ENCODE data around the gene CDCP1.

The CDCP1 gene

DNA sequence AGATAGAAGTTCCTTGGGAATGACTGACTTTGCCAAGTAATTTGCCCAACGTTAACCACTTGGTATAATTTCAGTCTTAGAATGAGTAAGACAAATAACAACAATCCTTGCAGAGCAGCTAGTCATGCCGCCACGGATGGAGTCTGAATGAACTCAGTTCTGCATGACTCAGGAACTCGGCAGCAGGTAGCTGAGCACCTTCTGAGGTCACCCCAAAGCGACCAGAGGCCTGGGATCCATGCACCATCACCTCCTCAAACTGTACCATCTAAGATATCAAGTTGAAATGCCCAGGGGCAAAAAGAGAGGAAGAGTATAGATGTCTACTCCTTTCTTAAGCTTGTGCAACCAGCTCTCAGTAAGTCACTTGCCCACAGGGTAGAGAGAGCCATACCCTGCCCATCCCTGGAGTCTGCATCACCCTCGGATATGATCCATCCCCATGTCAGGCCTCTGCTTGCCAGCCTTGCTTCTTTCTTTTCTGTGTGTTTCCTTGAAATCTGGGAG, 8.5 kb upstream of the CDCP1 start:
- TF ChIP-seq EZH2 (IDR thresholded peaks at IDR 0.05; ENCODE audit: borderline replicate concordance, low read length) = no peak
- TF ChIP-seq, protein P1, sequence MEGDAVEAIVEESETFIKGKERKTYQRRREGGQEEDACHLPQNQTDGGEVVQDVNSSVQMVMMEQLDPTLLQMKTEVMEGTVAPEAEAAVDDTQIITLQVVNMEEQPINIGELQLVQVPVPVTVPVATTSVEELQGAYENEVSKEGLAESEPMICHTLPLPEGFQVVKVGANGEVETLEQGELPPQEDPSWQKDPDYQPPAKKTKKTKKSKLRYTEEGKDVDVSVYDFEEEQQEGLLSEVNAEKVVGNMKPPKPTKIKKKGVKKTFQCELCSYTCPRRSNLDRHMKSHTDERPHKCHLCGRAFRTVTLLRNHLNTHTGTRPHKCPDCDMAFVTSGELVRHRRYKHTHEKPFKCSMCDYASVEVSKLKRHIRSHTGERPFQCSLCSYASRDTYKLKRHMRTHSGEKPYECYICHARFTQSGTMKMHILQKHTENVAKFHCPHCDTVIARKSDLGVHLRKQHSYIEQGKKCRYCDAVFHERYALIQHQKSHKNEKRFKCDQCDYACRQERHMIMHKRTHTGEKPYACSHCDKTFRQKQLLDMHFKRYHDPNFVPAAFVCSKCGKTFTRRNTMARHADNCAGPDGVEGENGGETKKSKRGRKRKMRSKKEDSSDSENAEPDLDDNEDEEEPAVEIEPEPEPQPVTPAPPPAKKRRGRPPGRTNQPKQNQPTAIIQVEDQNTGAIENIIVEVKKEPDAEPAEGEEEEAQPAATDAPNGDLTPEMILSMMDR (IDR thresholded peaks at IDR 0.05; ENCODE audit: low read length) = no peak
- Histone ChIP-seq H2AFZ (ENCODE audit: low read length) (no peak overlapping the region), H3F3A (ENCODE audit: insufficient read depth, low read length) (no peaks in the 10 kb centered on the region), H3K36me3 (ENCODE audit: insufficient read depth, low read length) (no peaks in the 10 kb centered on the region), H3K79me2 (ENCODE audit: insufficient read depth, low read length) (no peaks in the 10 kb centered on the region), H3K9me3 (ENCODE audit: low read length) (peaks cover 7% of the 10 kb centered on the region; the same call in 1 of the 2 replicates), H3K27me3 (ENCODE audit: insufficient read depth, low read length) (0 out of 2 replicates have a peak, but pooled peaks cover 3% of the 10 kb centered on the region), H3K9me2 (ENCODE audit: low read depth, low read length) (no peaks in the 10 kb centered on the region), H3K9ac (ENCODE audit: low read length) (no peak overlapping the region), H3K4me1 (ENCODE audit: insufficient read depth, low read length, severe bottlenecking) (no peaks in the 10 kb centered on the region), H4K20me1 (ENCODE audit: insufficient read depth, low read length) (no peaks in the 10 kb centered on the region), H3K4me3 (ENCODE audit: low read depth, low read length, poor library complexity, severe bottlenecking) (no peak overlapping the region), H3K27ac (ENCODE audit: low read depth, low read length, poor library complexity, severe bottlenecking) (no peak overlapping the region), H3K4me2 (ENCODE audit: low read length) (no peak overlapping the region)

DNA sequence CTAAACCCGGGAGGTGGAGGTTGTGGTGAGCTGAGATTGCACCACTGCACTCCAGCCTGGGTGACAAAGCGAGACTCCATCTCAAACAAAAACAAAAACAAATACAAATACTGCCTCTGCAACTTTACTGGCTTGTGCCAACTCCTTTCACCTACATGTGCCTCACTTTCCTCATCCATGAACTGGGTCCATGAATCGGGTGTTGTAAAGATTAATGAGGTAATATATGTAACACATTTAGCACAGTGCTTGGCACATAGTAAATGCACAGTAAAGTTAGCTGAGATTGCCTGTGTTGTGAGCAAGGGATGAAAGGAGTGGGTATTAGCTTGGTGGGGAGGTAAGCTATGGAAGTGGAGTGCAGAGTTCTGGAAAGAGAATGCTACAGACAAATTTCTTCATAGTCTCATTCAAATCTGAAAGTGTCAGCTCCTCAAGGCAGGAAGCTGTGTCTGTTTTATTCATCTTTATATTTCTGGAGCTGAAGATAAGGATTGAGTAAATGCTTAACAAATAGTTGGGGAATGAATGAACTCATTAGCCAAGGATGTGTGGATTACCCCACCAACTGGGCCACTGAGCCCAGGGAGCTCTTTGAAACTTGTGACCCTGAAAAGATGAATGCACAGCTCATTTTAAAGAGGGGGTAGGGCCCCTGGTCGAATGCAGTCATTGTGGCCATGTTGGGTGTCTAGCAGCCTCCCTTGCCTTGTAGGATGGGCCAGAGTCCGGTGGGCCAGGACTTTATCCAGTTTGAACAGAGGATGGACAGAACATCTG, 7.7 kb upstream of the CDCP1 start:
- Histone ChIP-seq H3K36me3 (ENCODE audit: insufficient read depth, low read length) (no peaks in the 10 kb centered on the region), H3K4me3 (ENCODE audit: low read depth, low read length, poor library complexity, severe bottlenecking) (no peak overlapping the region), H3K4me2 (ENCODE audit: low read length) (no peak overlapping the region), H3K79me2 (ENCODE audit: insufficient read depth, low read length) (no peaks in the 10 kb centered on the region), H3K27ac (ENCODE audit: low read depth, low read length, poor library complexity, severe bottlenecking) (no peak overlapping the region), H3F3A (ENCODE audit: insufficient read depth, low read length) (no peaks in the 10 kb centered on the region), H3K27me3 (ENCODE audit: insufficient read depth, low read length) (0 out of 2 replicates have a peak, but pooled peaks cover 3% of the 10 kb centered on the region), H2AFZ (ENCODE audit: low read length) (no peak overlapping the region), H3K4me1 (ENCODE audit: insufficient read depth, low read length, severe bottlenecking) (no peaks in the 10 kb centered on the region), H3K9me3 (ENCODE audit: low read length) (peaks cover 7% of the 10 kb centered on the region; the same call in 1 of the 2 replicates), H4K20me1 (ENCODE audit: insufficient read depth, low read length) (no peaks in the 10 kb centered on the region), H3K9ac (ENCODE audit: low read length) (no peak overlapping the region), H3K9me2 (ENCODE audit: low read depth, low read length) (no peaks in the 10 kb centered on the region)
- no peak for TF ChIP-seq EZH2 (IDR thresholded peaks at IDR 0.05; ENCODE audit: borderline replicate concordance, low read length)
- TF ChIP-seq, protein P1 (IDR thresholded peaks at IDR 0.05; ENCODE audit: low read length) = no peak

DNA sequence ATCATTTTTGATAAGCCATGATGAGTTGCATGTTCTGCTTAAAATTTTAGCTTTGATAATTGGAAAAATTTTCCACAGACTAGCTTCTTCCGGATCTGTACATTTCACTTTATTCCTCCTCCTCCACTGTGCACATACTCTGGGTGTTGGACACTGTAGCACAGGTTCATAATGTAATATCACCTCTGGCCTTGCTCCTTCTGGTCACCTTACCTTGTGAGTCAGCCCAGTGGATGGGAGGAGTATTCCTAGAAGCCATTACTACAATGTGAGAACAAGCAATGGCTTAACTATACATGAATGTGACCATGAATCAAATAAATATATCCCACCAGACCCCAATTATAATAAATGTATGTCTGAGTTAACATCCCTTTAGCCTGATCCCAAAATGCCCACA, 6.1 kb upstream of the CDCP1 start:
- H3K9ac ChIP-seq (ENCODE audit: low read length) = no peak overlapping the region
- no peak overlapping the region for H3K27ac ChIP-seq (ENCODE audit: low read depth, low read length, poor library complexity, severe bottlenecking)
- H3K4me1 ChIP-seq (ENCODE audit: insufficient read depth, low read length, severe bottlenecking) = no peaks in the 10 kb centered on the region
- H3K79me2 ChIP-seq (ENCODE audit: insufficient read depth, low read length) = no peaks in the 10 kb centered on the region
- H3K9me2 ChIP-seq (ENCODE audit: low read depth, low read length) = no peaks in the 10 kb centered on the region
- H3F3A ChIP-seq (ENCODE audit: insufficient read depth, low read length) = no peaks in the 10 kb centered on the region
- TF ChIP-seq EZH2 (IDR thresholded peaks at IDR 0.05; ENCODE audit: borderline replicate concordance, low read length) = no peak
- TF ChIP-seq, protein P1 (IDR thresholded peaks at IDR 0.05; ENCODE audit: low read length) = no peak
- no peaks in the 10 kb centered on the region for H4K20me1 ChIP-seq (ENCODE audit: insufficient read depth, low read length)
- H2AFZ ChIP-seq (ENCODE audit: low read length) = no peak overlapping the region
- 0 out of 2 replicates have a peak, but pooled peaks cover 3% of the 10 kb centered on the region for H3K27me3 ChIP-seq (ENCODE audit: insufficient read depth, low read length)
- no peak overlapping the region for H3K4me2 ChIP-seq (ENCODE audit: low read length)
- peaks cover 7% of the 10 kb centered on the region; the same call in 1 of the 2 replicates for H3K9me3 ChIP-seq (ENCODE audit: low read length)
- no peaks in the 10 kb centered on the region for H3K36me3 ChIP-seq (ENCODE audit: insufficient read depth, low read length)
- no peak overlapping the region for H3K4me3 ChIP-seq (ENCODE audit: low read depth, low read length, poor library complexity, severe bottlenecking)
